Natural killer cell treated with Interleukin-12 subunit alpha and Interleukin-12 subunit beta and Interleukin-15 and Interleukin-18, amount 100 ng/mL, for 72 hours (primary cell): ENCODE data around the gene LRRC59. TPM values are rescaled to one million over a fixed set of nuclear protein-coding genes. Genes with fewer than 3 reads are reported as not detected.
"Not testable (repeated sequence)": the region's sequence is repeated elsewhere in the genome, so short reads cannot be mapped to it uniquely, and the experiment has no call there.

ENCODE experiments used
- ATAC-seq, 2 donors: fragments of 150-1000 bp; cut with Tn5 transposase in 1 of 2; sonication (Bioruptor Pico), chemical (Tn5 transposase) in 1 of 2; 2 replicates each; pipeline ENCODE4 v1.10.0; 2021
- DNase-seq: peaks from one replicate; pipeline ENCODE4 v3.0.0; 2022; ENCODE audit warnings: low spot score
- H3K27ac Mint-ChIP-seq, 2 donors: 1 replicate in 1 of 2; 2 replicates in 1 of 2; pipeline ENCODE4 v1.8.0; 2022; ENCODE audit warnings: mixed read lengths in 2 of 2, mild to moderate bottlenecking in 1 of 2, moderate library complexity in 1 of 2
- H3K27me3 Mint-ChIP-seq, 2 donors: 1 replicate in 1 of 2; 2 replicates in 1 of 2; pipeline ENCODE4 v1.8.0; 2022; ENCODE audit warnings: mixed read lengths in 2 of 2
- H3K36me3 Mint-ChIP-seq: one replicate; pipeline ENCODE4 v1.8.0; 2022; ENCODE audit warnings: mixed read lengths
- H3K4me1 Mint-ChIP-seq, 2 donors: 1 replicate in 1 of 2; 2 replicates in 1 of 2; pipeline ENCODE4 v1.8.0; 2022; ENCODE audit warnings: low read depth in 2 of 2, mixed read lengths in 2 of 2, mild to moderate bottlenecking in 1 of 2
- H3K4me3 Mint-ChIP-seq: one replicate; pipeline ENCODE4 v1.8.0; 2022; ENCODE audit warnings: mixed read lengths
- H3K9me3 Mint-ChIP-seq: 2 replicates; pipeline ENCODE4 v1.8.0; 2022; ENCODE audit warnings: mixed read lengths
- total RNA-seq, 2 donors: library from RNA; stranded (reverse); gene quantifications; one replicate each; pipeline ENCODE4 v1.2.3, GENCODE V29; 2022

The LRRC59 gene
- total RNA-seq, 2 donors from 2014 or later, result 90.8 to 138 TPM

- H3K9me3 Mint-ChIP-seq, result no peaks in the 10 kb centered on the region
- ATAC-seq, result no peak
- H3K4me1 Mint-ChIP-seq, result peaks cover 9 to 34% of the 10 kb centered on the region in 2 donors
- no peak for DNase-seq
- no peaks in the 10 kb centered on the region for H3K27me3 Mint-ChIP-seq
- peak overlapping the region; percentile 57 to 78 for H3K27ac Mint-ChIP-seq
- peak overlapping the region; percentile 85 for H3K4me3 Mint-ChIP-seq
- no peaks in the 10 kb centered on the region for H3K36me3 Mint-ChIP-seq
Observed at GRCh38 chr17:50347117-50347893, 50.0 kb downstream of the LRRC59 start.

DNA sequence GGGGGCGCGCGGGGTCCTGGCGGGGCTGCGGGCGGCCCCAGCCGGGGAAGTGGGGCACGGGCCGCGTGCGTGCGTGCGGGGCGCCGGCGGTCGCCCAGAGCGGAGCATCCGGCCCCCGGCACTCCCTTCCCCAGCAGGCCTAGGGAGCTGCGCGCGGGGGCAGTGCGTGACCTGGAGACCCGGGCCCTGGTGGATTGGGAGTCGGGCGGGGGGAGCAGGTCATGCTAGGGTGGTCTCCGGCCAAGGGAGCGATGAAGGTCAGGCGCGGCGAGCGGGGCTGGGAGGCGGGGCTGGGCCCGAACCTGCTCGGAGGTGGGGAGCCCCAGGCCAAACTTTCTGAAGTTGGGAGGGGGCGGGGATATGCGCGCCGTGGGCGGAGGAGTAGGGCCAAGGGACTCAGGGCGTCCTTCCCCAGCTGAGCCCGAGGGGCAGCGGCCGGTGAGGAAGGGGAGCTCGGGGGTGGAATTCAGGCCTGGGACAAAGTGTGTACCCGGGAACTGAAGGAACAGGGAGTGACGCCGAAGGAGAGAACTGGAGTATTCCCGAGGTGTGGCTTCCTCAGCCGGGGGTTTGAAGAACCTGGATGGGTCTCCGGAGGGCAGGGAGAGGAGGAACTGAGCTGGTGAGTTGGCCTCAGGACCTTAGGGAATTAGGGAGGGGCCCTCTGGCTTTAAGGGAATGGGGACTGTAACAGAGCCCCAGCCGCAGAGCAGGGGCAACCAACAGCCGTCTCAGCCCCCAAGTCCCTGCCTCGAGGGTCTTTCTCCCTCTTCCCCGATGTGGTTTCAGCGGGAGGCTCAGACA lies 50.8 kb downstream of the LRRC59 start:
- peak overlapping the region; percentile 85 for H3K4me3 Mint-ChIP-seq
- H3K4me1 Mint-ChIP-seq, result peaks cover 9 to 28% of the 10 kb centered on the region in 2 donors
- DNase-seq (peak; percentile 75), ATAC-seq (peak; percentile 78 to 85)
- no peaks in the 10 kb centered on the region for H3K27me3 Mint-ChIP-seq
- no peaks in the 10 kb centered on the region for H3K36me3 Mint-ChIP-seq
- no peaks in the 10 kb centered on the region for H3K9me3 Mint-ChIP-seq
- peak overlapping the region; percentile 57 to 78 for H3K27ac Mint-ChIP-seq

GRCh38 chr17:50345432-50346312 lies 51.7 kb downstream of the LRRC59 start, which contains the start of gene XYLT2:
XYLT2 (plus strand) TSS chr17:50346126; CDS start chr17:50346141, 15 bp downstream.
- ATAC-seq (peak; percentile 95 to 98), DNase-seq (peak; percentile 94)
- Mint-ChIP-seq H3K9me3 (no peaks in the 10 kb centered on the region), H3K27ac (peak within 1 kb of the TSS; percentile 57 to 78), H3K36me3 (no peaks in the 10 kb centered on the region), H3K27me3 (no peaks in the 10 kb centered on the region), H3K4me3 (peak within 1 kb of the TSS; percentile 85), H3K4me1 (peaks cover 9 to 22% of the 10 kb centered on the region in 2 donors)

DNA sequence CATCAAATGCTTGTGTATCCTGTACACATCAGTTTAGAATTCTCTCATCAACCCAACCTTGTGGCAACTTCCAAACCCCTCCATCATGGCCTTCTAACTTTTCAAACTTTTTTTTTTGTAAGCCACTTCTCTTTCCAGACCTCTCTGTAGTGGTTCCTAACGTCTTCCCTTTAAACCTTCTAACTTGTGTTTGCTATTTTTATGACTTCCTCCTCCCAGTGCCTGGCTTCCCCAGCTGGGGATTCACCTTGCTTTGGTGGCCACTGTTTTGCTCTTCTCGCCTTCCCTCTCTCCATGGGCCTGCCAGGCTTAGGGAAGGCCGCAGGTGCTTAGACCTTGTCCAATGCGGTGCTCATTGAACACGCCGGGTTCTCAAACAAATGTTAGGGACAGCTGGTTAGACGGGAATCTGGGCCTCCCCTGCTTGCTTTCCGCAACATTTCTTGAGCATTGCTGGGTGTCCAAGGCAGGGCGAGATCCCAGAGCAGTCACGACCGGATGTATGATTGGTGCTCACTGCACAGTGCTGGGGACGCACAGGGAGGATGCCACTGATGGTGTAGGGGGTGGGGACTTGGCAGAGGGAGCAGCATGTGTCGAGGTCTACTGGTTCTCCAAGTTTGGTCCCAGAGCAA lies 52.5 kb downstream of the LRRC59 start:
- H3K4me1 Mint-ChIP-seq, result peaks cover 9 to 21% of the 10 kb centered on the region in 2 donors
- H3K36me3 Mint-ChIP-seq, result no peaks in the 10 kb centered on the region
- no peaks in the 10 kb centered on the region for H3K9me3 Mint-ChIP-seq
- ATAC-seq (no peak), DNase-seq (no peak)
- peaks cover 0 to 3% of the 10 kb centered on the region in 2 donors for H3K27me3 Mint-ChIP-seq
- peak overlapping the region; percentile 50 for H3K4me3 Mint-ChIP-seq
- H3K27ac Mint-ChIP-seq, result no peak overlapping the region

DNA sequence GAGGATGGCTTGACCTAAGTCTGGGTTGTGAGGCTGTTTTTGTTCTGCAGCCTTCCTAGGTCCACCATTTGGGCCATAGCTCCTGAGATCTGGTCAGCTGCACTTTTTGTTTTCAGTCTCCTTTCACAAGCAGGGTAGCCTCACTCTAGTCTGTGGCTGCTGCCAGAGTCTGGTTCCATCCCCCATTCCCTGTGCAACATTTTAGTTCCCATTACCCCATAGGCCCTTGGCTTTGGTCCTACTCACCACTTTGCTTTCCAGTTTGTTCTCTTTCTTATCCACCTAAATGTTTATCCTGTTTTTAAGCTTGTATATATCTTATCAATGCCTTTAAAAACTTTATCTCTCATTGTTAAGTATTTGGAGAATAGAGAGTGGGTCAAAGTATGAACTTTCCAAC lies 57.9 kb downstream of the LRRC59 start:
- peaks cover 3% of the 10 kb centered on the region for H3K9me3 Mint-ChIP-seq
- DNase-seq (no peak), ATAC-seq (no peak)
- H3K27me3 Mint-ChIP-seq, result peaks cover 0 to 3% of the 10 kb centered on the region in 2 donors
- no peak overlapping the region for H3K27ac Mint-ChIP-seq
- H3K4me1 Mint-ChIP-seq, result no peaks in the 10 kb centered on the region
- peaks cover 14% of the 10 kb centered on the region for H3K36me3 Mint-ChIP-seq
- H3K4me3 Mint-ChIP-seq, result no peak overlapping the region

DNA sequence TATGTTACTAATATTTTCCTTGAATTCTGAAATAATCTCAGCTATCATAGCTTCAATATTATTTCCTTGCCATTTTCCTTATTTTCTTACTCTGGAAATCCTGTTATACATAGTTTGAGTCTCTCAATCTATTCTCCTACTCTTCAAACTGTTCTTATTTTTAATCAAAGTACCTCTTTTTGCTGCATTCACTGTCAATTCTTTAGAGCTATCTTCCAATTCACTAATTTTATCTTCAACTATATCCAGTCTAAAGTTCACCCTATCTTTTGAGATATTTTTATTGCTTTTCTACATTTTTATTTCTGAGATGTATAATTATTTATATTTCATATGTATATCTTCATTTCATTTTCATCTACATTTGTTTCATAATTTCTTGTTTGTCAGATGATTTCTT lies 58.7 kb downstream of the LRRC59 start:
- ATAC-seq, result no peak
- Mint-ChIP-seq H3K27me3 (peaks cover 0 to 3% of the 10 kb centered on the region in 2 donors), H3K27ac (no peak overlapping the region)

DNA sequence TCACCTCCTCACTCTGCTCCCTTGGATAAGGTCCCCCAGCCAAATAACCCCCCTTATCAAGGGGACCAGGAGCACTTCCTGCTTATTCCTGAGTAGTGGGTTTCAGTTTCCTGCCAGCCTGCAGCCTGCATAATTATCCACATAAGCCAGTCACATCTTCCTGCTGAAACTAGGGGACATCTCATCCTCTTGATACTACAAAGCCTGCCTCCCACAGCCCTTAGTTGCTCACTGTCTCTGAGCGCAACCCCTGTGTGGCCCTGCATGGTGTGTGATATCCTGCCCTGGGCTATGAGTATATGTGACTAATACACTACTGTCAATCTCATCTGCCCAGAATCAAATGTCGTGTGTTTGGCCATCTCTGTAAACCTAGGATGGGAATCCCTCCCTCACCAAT lies 59.4 kb downstream of the LRRC59 start:
- H3K27me3 Mint-ChIP-seq, result peaks cover 0 to 3% of the 10 kb centered on the region in 2 donors
- H3K4me3 Mint-ChIP-seq, result no peak overlapping the region
- peaks cover 3% of the 10 kb centered on the region for H3K9me3 Mint-ChIP-seq
- H3K27ac Mint-ChIP-seq, result no peak overlapping the region
- peaks cover 14% of the 10 kb centered on the region for H3K36me3 Mint-ChIP-seq
- ATAC-seq (no peak), DNase-seq (no peak)
- peaks cover 7% of the 10 kb centered on the region in 2 donors for H3K4me1 Mint-ChIP-seq

More for the DNA sequence above, 58.7 kb downstream of the LRRC59 start:
- Mint-ChIP-seq H3K4me3 (no peak overlapping the region), H3K9me3 (peaks cover 3% of the 10 kb centered on the region), H3K36me3 (peaks cover 14% of the 10 kb centered on the region), H3K4me1 (peaks cover 4 to 6% of the 10 kb centered on the region in 2 donors)
- DNase-seq, result no peak

GRCh38 chr17:50333291-50334057 lies 63.8 kb downstream of the LRRC59 start:
- H3K9me3 Mint-ChIP-seq, H3K27ac Mint-ChIP-seq, H3K36me3 Mint-ChIP-seq, H3K4me1 Mint-ChIP-seq, ATAC-seq, DNase-seq: not testable (repeated sequence)
- peak overlapping the region; percentile 61 for H3K4me3 Mint-ChIP-seq
- peaks cover 7 to 12% of the 10 kb centered on the region in 2 donors for H3K27me3 Mint-ChIP-seq

GRCh38 chr17:50332196-50332595 lies 65.1 kb downstream of the LRRC59 start:
- Mint-ChIP-seq H3K4me1 (peaks cover 7% of the 10 kb centered on the region in 2 donors), H3K4me3 (no peak overlapping the region), H3K27me3 (peaks cover 7 to 12% of the 10 kb centered on the region in 2 donors), H3K9me3 (no peaks in the 10 kb centered on the region), H3K36me3 (no peaks in the 10 kb centered on the region), H3K27ac (no peak overlapping the region)
- ATAC-seq (no peak), DNase-seq (no peak)

Other genes with a start within 250 kb of the LRRC59 start
- gene PPP1R9B, start 246.8 kb downstream of the LRRC59 start, total RNA-seq, result 100 to 1,000 TPM in 1 of 2 donors, 10 to 100 TPM in 1; 96.0 to 110 TPM
- under 1 TPM in 1 of 2 donors, not detected in 1; 0.42 TPM for gene SGCA, start 231.5 kb downstream of the LRRC59 start, total RNA-seq
- 1 to 10 TPM in 1 of 2 donors, not detected in 1; 1.7 TPM for gene COL1A1, start 195.9 kb downstream of the LRRC59 start, total RNA-seq
- not detected for gene TMEM92, start 123.1 kb downstream of the LRRC59 start, total RNA-seq
- gene XYLT2, start 51.4 kb downstream of the LRRC59 start, total RNA-seq, result 10 to 100 TPM; 19.6 to 27.1 TPM
- 10 to 100 TPM; 62.7 to 77.7 TPM for gene MRPL27, start 24.3 kb downstream of the LRRC59 start, total RNA-seq
- gene EME1, start 24.3 kb downstream of the LRRC59 start, total RNA-seq, result 10 to 100 TPM; 15.8 to 40.2 TPM
- 10 to 100 TPM in 1 of 2 donors, 1 to 10 TPM in 1; 6.9 to 13.4 TPM for gene ACSF2, start 28.7 kb upstream of the LRRC59 start, total RNA-seq
- not detected for gene CHAD, start 71.4 kb upstream of the LRRC59 start, total RNA-seq
- gene RSAD1, start 81.3 kb upstream of the LRRC59 start, total RNA-seq, result 10 to 100 TPM; 34.3 to 54.2 TPM
- gene MYCBPAP, start 110.9 kb upstream of the LRRC59 start, total RNA-seq, result 1 to 10 TPM; 1.1 to 2.8 TPM
- gene EPN3, start 135.2 kb upstream of the LRRC59 start, total RNA-seq, result not detected
- 10 to 100 TPM; 15.3 to 25.6 TPM for gene SPATA20, start 149.7 kb upstream of the LRRC59 start, total RNA-seq
- gene CACNA1G, start 163.2 kb upstream of the LRRC59 start, total RNA-seq, result not detected
- not detected for gene ABCC3, start 237.4 kb upstream of the LRRC59 start, total RNA-seq